Measurements from ENCODE around the gene ACTRT2. TPM values are rescaled to one million over a fixed set of nuclear protein-coding genes. Genes with fewer than 3 reads are reported as not detected.

The ACTRT2 gene
- total and polyA plus RNA-seq, 3 donors from 2014 or later = 64.2 to 183 (median 143) TPM

DNA sequence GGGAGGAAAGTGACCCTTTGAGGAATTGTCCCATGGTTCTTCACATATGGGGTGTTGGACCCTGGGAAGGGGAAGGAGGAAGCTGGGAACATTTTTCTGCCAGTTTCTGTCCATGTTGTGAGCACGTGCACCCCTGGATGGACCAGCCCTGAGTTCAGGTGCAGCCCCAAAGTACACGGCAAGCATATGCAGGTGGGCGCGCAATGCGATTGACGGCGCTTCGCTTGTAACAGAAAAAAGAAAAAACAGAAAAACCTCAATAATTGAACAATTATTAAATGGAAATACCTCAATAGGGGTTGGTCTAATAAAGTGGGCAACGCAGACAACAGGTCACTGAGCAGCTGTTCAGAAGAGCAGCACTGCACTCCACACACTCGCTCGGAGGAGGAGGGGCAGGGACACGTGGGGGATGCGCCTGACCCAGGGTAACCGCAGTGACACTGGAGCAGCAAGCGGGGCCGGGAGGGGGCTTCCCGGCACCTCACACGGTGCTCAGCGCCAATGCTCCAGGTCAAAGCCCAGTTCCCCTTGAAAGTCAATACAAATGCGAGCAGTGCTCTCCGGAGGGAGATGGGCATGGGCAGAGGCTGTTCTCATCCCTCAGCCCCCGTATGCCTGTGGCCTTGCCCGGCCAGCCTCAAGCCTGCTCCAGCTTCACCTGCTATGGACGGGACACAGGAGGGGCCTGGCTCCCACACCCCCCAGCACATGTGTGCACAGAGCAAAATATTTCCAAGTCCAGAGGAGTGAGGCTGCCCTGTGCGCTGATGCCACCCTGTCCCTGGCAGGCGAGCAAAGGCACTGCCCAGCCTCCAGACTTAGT is 6.6 kb upstream of the ACTRT2 start:
- TF ChIP-seq, protein P1, sequence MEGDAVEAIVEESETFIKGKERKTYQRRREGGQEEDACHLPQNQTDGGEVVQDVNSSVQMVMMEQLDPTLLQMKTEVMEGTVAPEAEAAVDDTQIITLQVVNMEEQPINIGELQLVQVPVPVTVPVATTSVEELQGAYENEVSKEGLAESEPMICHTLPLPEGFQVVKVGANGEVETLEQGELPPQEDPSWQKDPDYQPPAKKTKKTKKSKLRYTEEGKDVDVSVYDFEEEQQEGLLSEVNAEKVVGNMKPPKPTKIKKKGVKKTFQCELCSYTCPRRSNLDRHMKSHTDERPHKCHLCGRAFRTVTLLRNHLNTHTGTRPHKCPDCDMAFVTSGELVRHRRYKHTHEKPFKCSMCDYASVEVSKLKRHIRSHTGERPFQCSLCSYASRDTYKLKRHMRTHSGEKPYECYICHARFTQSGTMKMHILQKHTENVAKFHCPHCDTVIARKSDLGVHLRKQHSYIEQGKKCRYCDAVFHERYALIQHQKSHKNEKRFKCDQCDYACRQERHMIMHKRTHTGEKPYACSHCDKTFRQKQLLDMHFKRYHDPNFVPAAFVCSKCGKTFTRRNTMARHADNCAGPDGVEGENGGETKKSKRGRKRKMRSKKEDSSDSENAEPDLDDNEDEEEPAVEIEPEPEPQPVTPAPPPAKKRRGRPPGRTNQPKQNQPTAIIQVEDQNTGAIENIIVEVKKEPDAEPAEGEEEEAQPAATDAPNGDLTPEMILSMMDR (IDR thresholded peaks at IDR 0.05) = no peak
- TF ChIP-seq POLR2A (IDR thresholded peaks at IDR 0.05) = no peak

DNA sequence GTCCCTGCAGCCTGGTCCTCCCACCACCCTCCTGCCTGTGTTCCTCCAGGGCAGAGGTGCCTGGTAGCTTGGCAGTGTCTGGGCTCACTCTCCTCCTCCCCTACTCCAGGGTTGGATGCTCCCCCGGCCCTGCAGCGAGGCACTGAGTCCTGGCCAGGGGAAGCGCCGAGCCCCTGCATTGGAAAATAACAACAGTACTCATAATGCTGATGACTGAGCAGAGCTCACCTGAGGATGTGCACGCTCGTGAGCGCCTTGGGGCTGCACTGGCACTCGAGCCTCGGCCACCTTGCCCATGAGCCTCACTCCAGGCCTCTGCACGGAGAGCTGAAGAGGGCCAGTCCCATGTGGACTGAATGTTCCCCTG is 6.0 kb upstream of the ACTRT2 start:
- TF ChIP-seq, protein P1 (IDR thresholded peaks at IDR 0.05) = no peak
- no peak for TF ChIP-seq POLR2A (IDR thresholded peaks at IDR 0.05)
- Histone ChIP-seq H3K36me3 (ENCODE audit: low read depth, missing control alignments) (no peaks in the 10 kb centered on the region), H3K27me3 (no peaks in the 10 kb centered on the region), H3K4me3 (no peak overlapping the region), H3K27ac (no peak overlapping the region), H3K9me3 (no peaks in the 10 kb centered on the region), H3K4me1 (peaks cover 9% of the 10 kb centered on the region)
- DNase-seq = peak; percentile 23
- 76 to 87% methylated on average over 4 to 10 of the region's 10 CpGs for WGBS, 2 donors
- intact Hi-C loops (cut with DNase I; ENCODE audit: low total_unique reads) = no loop called here

More for the DNA sequence above, 6.6 kb upstream of the ACTRT2 start:
- DNase-seq = no peak
- Histone ChIP-seq H3K4me1 (peaks cover 9% of the 10 kb centered on the region), H3K9me3 (no peaks in the 10 kb centered on the region), H3K27me3 (no peaks in the 10 kb centered on the region), H3K36me3 (ENCODE audit: low read depth, missing control alignments) (no peaks in the 10 kb centered on the region), H3K27ac (no peak overlapping the region), H3K4me3 (no peak overlapping the region)
- intact Hi-C loops (cut with DNase I; ENCODE audit: low total_unique reads) = loop anchor here (5.0 kb wide), 1 partner anchor 408 kb away; no protein-coding TSS in a partner anchor
- 61 to 70% methylated on average over 22 to 26 of the region's 26 CpGs for WGBS, 2 donors

DNA sequence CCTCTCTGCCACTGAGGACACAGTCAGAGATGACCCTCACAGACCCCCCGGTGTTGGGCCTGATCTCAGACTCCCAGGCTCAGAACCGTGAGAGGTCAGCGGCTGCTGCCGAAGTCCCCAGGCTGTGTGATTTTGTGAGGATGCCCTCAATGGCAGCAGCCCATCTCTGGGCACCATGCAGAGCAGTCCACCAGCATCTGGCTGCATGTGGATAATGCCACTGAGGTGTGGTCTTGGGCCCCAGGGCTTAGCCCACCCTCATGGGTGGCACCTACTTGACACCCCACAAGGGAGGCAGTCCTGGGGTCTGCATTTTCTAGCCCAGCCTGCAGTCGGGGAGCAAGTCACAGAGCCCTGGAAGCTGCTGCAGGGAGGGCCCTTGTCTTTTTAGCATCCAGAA is 5.5 kb upstream of the ACTRT2 start:
- Histone ChIP-seq H3K36me3 (ENCODE audit: low read depth, missing control alignments) (no peaks in the 10 kb centered on the region), H3K9me3 (no peaks in the 10 kb centered on the region), H3K27ac (no peak overlapping the region), H3K27me3 (no peaks in the 10 kb centered on the region), H3K4me1 (peaks cover 9% of the 10 kb centered on the region), H3K4me3 (no peak overlapping the region)
- TF ChIP-seq POLR2A (IDR thresholded peaks at IDR 0.05) = no peak
- TF ChIP-seq, protein P1 (IDR thresholded peaks at IDR 0.05) = no peak
- intact Hi-C loops (cut with DNase I; ENCODE audit: low total_unique reads) = no loop called here
- DNase-seq = no peak
- 83% methylated on average over 5 of the region's 5 CpGs; no CpG with 5 or more reads in 1 of the 2 donors for WGBS, 2 donors

DNA sequence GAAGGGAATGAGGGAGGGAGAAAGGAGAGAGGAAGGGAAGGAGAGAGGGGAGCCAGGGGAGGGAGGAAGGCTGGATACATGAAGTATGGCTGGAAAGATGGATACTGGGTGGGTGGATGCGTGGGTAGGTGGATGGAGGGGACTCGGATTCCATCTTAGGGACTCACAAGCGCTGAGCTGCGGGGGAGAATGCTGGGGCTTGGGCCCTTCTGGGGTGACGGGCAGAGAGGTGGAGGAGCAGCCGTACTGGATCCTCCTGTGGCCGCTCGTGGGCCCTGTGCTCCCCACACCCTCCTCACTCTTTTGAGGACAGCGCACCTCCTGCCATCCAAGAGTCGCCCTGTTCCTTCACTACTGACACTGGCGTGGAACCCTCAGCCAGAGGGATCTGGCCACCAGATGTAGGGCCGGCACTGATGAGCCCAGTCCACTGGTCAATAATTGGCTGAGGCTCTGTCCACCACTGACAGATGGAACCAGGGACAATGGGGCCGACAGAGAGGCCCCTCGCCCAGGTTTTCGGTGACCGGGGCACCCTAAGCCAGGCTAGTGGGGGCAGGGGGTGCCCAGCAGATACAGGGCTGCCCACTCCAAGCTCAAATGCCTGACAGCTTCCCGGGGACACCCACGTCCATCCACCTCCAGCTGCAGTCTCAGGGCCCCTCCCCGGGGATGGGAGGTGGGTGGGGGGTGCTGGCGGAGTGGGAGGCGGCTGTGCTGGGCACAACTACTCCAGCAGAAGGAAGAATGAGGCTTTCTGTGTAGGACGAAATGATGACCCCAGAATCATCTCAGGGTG is 4.4 kb upstream of the ACTRT2 start:
- WGBS, 2 donors = 60 to 63% methylated on average over 7 to 17 of the region's 22 CpGs
- intact Hi-C loops (cut with DNase I; ENCODE audit: low total_unique reads) = no loop called here
- no peaks in the 10 kb centered on the region for H3K27me3 ChIP-seq
- no peaks in the 10 kb centered on the region for H3K36me3 ChIP-seq (ENCODE audit: low read depth, missing control alignments)
- TF ChIP-seq, protein P1 (IDR thresholded peaks at IDR 0.05) = no peak
- TF ChIP-seq POLR2A (IDR thresholded peaks at IDR 0.05) = no peak
- H3K27ac ChIP-seq = no peak overlapping the region
- H3K4me3 ChIP-seq = no peak overlapping the region
- H3K4me1 ChIP-seq = peaks cover 9% of the 10 kb centered on the region
- DNase-seq = no peak
- no peaks in the 10 kb centered on the region for H3K9me3 ChIP-seq
